Epithelial cell of prostate (primary cell): ENCODE data around the gene TMA7B.
A peak's percentile ranks its signal among the peaks of the same experiment; 100 is the strongest.

ENCODE experiments used
- DNase-seq: peaks from one replicate; pipeline ENCODE4 v3.0.0-alpha.2; 2011; ENCODE audit warnings: low read depth, low spot score
- H3K27ac ChIP-seq: fragments of 450-650 bp; 2 replicates; pipeline ENCODE4 v1.5.1; 2017; ENCODE audit warnings: mild to moderate bottlenecking

TMA7B gene

DNA sequence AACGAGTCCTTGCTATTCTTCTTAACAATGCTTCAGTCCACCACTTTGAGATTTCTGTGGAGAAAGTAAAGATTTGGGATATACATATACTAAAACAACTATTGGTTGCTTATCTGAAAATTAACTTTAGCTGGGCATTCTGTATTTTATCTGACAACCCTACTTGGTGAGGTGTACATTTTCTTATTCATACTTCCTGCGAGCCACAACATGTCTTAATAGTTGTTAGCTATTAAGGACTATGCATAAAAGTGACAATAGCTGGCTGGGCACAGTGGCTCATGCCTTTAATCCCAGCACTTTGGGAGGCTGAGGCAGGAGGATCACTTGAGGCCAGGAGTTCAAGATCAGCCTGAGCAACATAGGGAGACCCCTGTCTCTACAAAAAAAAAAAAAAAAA is 28.0 kb upstream of the TMA7B start:
- H3K27ac ChIP-seq: no peak overlapping the region
- DNase-seq: no peak

GRCh38 chr22:39932918-39933649 is 27.1 kb upstream of the TMA7B start:
- no peak overlapping the region for H3K27ac ChIP-seq
- no peak for DNase-seq

DNA sequence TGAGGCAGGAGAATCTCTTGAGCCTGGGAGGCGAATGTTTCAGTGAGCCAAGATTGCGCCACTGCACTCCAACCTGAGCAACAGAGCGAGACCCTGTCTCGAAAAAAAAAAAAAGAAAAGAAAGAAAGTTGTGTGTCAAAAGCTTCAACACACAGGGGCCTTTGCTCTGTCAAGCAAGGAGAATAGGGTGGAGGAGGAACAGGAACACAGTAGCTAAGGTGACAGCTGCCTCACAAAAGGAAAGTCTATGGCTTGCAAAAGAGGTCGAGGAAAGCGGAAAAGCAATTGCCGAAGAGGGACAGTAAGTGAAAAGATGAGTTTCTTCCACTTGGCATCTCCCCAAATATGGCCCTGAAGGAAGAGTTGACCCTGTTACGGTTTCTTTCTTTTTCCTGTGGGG is 26.5 kb upstream of the TMA7B start:
- H3K27ac ChIP-seq: no peak overlapping the region
- DNase-seq: no peak

GRCh38 chr22:39935116-39935515 is 25.1 kb upstream of the TMA7B start:
- DNase-seq: no peak
- H3K27ac ChIP-seq: no peak overlapping the region

DNA sequence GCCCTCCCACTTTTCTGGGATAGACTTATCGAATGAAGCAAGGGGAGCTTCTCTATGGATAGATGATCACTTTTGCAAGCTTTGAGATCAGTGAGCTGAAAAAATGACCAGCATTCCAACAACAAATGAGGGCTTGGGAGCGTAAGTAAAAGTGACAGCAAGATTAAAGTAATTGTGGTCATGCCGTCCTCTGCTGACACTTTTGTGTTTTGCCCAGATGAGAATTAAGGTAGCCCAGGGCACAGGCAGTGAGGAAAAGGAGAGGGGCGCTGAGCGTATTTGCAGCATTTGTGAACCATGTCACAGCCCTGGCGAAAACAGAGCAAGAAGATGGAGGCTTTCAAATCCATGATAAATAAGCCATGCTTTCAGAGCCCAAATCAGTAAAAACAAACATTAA is 24.6 kb upstream of the TMA7B start:
- DNase-seq: no peak
- H3K27ac ChIP-seq: no peak overlapping the region

DNA sequence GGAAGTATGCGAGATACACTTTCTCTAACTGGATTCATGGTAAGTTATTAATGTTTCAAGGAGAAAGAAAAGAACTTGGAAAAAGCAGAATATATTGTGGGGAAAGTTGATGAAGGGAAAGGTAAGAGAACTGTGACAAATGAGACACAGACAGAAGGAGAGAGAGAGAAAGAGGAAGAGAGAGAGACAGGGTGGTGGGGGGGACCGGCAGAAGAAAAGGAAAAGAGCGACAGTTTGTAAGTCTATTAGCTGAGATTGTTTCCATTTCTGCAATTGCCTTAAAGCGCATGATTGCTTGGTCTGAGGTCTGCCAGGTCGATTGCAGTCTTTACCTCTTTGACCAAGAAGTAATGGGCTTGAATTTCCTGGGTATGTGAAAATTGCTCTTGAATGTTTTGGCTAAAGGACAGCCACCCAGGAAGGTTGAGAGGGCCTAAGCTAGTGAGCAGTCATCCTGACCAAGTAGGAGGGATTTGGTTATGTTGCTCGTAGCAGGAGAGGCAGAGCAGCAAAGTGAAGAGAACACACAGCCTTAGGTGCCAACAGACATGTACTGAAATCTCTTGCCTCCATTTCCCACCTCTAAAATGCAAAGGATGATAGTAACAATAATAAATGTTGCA is 23.6 kb upstream of the TMA7B start:
- DNase-seq: no peak
- no peak overlapping the region for H3K27ac ChIP-seq

DNA sequence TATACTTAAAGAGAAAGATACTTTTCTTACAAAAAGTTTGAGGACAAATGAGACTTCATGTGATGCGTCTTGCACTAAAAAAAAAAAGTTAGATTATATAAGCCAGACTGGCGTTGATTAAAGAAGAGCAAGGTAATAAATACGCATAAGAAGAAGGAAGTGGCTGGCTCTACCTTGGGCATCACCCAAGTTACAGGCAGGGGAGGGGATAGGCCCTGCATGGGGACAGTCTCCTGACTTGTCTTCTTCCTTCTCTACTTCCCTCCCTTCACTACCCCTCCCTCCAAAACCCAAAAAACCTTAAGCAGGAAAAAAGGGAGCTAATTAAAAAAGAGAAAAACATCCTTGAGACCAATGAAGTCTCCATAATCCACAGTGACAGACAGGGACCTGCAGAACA is 22.3 kb upstream of the TMA7B start:
- no peak overlapping the region for H3K27ac ChIP-seq
- no peak for DNase-seq

- peak; percentile 14 for DNase-seq
- H3K27ac ChIP-seq: no peak overlapping the region
These were observed 21.6 kb upstream of the TMA7B start for GRCh38 chr22:39938509-39939111.

DNA sequence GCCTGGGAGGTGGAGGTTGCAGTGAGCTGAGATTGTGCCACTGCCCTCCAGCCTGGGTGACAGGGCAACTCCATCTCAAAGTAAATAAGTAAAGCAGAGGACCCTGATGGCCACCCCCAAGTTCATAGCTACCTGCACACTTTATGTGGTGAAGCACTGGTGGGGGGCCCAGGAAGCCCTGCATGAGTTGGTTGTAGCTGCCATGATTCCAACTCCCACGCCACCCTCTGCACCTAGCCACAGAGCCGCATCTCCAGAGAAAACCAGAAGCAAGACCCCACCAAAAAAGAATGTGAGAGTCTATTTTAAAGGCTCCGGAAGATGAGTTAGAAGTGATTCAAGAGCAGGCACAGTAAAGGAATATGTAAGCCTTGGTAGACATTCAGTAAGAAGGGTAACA is 20.4 kb upstream of the TMA7B start:
- DNase-seq: no peak
- H3K27ac ChIP-seq: no peak overlapping the region

DNA sequence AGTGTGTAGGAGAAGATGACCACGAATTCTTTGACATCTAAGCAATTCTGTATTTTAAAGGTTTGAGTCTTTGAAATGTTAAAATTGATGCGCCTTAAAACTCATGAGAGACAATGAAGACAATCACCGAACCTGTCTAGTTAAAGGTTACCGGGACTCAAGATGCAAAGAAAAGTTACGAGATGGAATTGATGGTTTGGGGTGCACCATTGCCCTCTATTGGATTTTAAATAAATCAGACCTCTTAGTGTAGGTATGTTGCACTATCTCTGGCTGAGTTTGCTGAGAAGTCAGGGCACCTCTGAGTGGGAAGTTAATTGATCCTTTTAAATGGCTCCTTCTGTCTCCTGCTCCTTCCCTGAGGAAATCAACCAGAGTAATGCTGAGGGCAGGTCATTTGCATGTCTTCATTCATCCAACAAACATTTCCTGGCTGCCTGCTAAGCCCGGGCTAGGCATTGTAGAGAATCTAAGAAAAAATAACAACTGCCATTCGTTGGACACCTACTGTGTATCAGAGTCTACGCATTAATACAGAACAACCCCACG is 19.4 kb upstream of the TMA7B start:
- no peak overlapping the region for H3K27ac ChIP-seq
- no peak for DNase-seq

- DNase-seq: no peak
- H3K27ac ChIP-seq: no peak overlapping the region
These were observed 18.6 kb upstream of the TMA7B start for GRCh38 chr22:39941601-39942000.

DNA sequence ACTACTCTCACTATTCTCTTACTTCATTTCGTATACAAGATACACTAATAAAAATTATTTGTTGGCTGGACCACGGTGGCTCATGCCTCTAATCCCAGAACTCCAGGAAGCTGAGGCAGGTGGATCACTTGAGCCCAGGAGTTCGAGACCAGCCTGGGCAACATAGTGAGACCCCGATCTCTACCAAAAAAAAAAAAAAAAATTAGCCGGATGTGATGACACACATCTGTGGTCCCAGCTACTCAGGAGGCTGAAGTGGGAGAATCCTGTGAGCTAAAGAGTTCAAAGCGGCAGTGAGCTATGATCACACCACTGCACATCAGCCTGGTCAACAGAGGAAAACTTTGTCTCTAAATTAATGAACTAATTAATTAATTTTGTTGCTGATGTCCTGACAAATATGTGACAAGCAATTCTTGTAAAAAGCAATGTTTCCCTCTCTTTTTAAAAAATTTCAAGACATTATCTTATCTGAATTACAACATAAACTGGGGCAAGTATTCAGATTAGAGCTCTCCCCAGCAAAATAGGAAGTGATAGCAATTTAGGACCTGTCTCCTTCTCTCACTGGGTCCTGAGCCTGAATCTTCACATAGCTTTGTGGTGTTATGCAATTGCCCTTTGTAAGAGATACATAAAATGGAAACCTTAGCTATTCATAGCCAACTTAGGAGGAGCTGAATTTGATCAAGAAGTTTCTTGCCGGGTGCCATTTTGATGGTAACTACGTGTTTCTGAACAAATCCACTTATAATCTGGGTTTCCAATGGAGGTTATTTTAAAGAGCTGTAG is 17.6 kb upstream of the TMA7B start:
- H3K27ac ChIP-seq: no peak overlapping the region
- no peak for DNase-seq

DNA sequence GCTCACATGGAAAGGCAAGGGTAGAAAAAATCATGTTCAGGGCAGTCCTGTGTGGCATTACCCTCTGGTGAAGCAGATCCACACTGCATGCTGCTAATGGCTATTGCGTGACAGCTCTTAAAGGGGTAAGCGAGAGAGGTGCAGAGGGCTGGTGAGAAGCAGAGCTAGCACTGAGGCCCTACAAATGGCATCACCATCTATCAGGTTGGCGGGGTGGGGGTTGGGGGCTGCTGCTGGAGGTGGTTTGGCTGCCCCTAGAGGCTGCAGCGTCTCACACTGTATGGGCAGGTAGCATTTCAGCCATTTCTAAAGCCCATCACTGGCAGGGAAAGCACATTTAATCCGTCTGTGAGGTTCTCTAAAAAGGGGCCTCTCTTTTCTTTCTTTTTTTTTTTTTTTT is 16.9 kb upstream of the TMA7B start:
- no peak overlapping the region for H3K27ac ChIP-seq
- no peak for DNase-seq

GRCh38 chr22:39943953-39944872 is 16.0 kb upstream of the TMA7B start:
- no peak overlapping the region for H3K27ac ChIP-seq
- DNase-seq: no peak

DNA sequence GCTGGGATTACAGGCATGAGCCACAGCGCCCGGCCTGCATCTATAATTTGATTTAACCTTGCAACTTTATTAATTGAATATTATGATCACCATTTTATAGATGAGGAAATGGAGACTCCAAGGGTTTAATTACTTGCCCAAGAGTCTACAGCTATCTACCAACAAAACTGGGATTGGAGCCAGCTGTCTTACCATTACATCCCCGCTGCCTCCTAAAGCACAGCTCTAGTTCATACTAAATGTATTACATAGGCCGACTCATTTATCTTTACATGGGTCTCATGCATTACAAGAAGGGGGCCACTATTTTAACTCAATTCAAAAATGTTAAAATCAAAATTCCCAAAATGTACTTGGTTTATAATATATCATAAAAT is 14.1 kb upstream of the TMA7B start:
- no peak for DNase-seq
- no peak overlapping the region for H3K27ac ChIP-seq

DNA sequence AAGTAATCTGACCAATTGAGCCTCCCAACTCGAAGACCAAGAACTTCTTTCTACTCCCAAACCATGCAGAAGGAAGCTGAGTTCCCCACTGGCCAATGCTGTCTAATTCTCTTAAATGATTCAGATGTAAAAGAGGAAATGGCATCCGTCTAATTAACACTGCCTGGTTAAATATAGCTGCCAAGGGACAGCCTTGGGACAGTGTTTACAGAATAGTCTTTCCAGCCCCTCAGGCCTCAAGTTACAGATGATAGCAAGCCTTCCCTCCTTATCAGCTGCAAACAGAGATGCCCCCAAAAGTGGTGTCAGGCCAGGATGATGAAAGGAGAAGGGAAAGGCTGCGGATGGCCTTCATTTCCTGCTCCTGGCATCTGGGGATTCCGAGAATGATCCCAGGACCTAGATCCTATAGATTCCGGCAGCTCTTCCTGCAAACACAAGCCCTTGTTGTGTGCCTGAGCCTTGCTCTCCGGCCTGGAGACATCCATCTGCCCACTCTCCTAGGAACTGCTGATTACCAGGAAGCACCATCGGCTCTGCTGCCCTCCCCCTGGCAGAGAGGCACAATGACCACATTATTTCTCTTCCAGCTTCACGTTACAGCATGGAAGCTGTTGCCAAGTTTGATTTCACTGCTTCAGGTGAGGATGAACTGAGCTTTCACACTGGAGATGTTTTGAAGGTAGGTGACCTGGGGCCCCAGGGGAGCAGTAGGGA is 13.5 kb upstream of the TMA7B start:
- no peak overlapping the region for H3K27ac ChIP-seq
- DNase-seq: no peak

- no peak overlapping the region for H3K27ac ChIP-seq
- DNase-seq: no peak
These were observed 12.7 kb upstream of the TMA7B start for GRCh38 chr22:39947220-39948216.
